ENCODE results near the gene BAZ1B.

DNA sequence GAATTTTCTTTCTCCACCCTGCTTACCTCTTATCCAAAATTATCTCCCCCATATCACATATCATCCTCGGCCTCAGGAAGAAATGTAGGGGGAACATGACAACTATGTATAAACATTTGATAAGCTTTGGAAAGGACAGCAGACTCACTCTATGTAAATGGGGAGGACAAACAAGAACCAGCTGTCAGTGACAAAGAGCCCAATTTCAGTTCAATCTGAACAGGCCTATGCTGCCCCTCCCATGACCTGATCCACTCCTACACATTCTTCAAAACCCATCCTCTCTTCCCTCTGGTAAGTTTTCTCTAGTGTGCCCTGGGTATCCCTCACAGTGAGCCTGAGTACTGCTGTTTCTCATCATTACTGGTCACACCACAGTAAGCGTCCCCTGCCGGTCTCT, 67.7 kb downstream of the BAZ1B start:
- TF ChIP-seq, protein P1, sequence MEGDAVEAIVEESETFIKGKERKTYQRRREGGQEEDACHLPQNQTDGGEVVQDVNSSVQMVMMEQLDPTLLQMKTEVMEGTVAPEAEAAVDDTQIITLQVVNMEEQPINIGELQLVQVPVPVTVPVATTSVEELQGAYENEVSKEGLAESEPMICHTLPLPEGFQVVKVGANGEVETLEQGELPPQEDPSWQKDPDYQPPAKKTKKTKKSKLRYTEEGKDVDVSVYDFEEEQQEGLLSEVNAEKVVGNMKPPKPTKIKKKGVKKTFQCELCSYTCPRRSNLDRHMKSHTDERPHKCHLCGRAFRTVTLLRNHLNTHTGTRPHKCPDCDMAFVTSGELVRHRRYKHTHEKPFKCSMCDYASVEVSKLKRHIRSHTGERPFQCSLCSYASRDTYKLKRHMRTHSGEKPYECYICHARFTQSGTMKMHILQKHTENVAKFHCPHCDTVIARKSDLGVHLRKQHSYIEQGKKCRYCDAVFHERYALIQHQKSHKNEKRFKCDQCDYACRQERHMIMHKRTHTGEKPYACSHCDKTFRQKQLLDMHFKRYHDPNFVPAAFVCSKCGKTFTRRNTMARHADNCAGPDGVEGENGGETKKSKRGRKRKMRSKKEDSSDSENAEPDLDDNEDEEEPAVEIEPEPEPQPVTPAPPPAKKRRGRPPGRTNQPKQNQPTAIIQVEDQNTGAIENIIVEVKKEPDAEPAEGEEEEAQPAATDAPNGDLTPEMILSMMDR (IDR thresholded peaks at IDR 0.05) = no peak
- no peak for TF ChIP-seq ZFX (IDR thresholded peaks at IDR 0.05; ENCODE audit: borderline replicate concordance)
